Measurements from ENCODE around the gene DUOXA1.

- no peak for TF ChIP-seq CTCF (conservative IDR thresholded peaks at IDR 0.05; ENCODE audit: low read depth, low read length)
- TF ChIP-seq EZH2 (IDR thresholded peaks at IDR 0.05; ENCODE audit: low read length, unreplicated experiment), result no peak
Observed at GRCh38 chr15:45107941-45108630, 21.6 kb downstream of the DUOXA1 start.

Measured in PC-3 (cell line).